ENCODE results near the gene PLIN4. TPM values are rescaled to one million over a fixed set of nuclear protein-coding genes. Genes with fewer than 3 reads are reported as not detected.

The PLIN4 gene
- total RNA-seq, 2 donors from 2014 or later = 8.2 to 13.9 TPM

DNA sequence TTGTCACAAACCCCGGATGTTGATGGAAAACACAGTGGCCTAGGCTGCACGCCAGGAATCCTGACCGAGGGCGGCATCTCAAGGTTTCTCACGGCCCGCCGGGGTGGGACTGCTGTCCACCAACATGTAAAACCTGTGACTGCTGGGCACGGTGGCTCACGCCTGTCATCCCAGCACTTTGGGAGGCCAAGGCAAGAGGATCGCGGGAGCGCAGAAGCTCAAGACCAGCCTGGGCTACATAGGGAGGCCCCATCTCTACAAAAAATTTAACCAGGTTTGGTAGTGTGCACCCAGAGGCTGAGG is 11.2 kb downstream of the PLIN4 start:
- H3K36me3 ChIP-seq = no peaks in the 10 kb centered on the region
- H3K9me3 ChIP-seq = no peaks in the 10 kb centered on the region
- no peaks in the 10 kb centered on the region for H3K4me1 ChIP-seq (replicated peaks)
- H3K27me3 ChIP-seq (replicated peaks; ENCODE audit: insufficient read depth) = no peaks in the 10 kb centered on the region
- no peak for DNase-seq (ENCODE audit: low spot score)
- no peak overlapping the region for H3K4me3 ChIP-seq
- intact Hi-C loops (cut with DNase I) = no loop called here
- 86% methylated on average over 11 of the region's 12 CpGs for WGBS
- TF ChIP-seq POLR2AphosphoS5 (IDR thresholded peaks at IDR 0.05) = no peak
- TF ChIP-seq POLR2A (IDR thresholded peaks at IDR 0.05) = no peak
- TF ChIP-seq, protein P1, sequence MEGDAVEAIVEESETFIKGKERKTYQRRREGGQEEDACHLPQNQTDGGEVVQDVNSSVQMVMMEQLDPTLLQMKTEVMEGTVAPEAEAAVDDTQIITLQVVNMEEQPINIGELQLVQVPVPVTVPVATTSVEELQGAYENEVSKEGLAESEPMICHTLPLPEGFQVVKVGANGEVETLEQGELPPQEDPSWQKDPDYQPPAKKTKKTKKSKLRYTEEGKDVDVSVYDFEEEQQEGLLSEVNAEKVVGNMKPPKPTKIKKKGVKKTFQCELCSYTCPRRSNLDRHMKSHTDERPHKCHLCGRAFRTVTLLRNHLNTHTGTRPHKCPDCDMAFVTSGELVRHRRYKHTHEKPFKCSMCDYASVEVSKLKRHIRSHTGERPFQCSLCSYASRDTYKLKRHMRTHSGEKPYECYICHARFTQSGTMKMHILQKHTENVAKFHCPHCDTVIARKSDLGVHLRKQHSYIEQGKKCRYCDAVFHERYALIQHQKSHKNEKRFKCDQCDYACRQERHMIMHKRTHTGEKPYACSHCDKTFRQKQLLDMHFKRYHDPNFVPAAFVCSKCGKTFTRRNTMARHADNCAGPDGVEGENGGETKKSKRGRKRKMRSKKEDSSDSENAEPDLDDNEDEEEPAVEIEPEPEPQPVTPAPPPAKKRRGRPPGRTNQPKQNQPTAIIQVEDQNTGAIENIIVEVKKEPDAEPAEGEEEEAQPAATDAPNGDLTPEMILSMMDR (IDR thresholded peaks at IDR 0.05) = no peak
- H3K27ac ChIP-seq = no peak overlapping the region

DNA sequence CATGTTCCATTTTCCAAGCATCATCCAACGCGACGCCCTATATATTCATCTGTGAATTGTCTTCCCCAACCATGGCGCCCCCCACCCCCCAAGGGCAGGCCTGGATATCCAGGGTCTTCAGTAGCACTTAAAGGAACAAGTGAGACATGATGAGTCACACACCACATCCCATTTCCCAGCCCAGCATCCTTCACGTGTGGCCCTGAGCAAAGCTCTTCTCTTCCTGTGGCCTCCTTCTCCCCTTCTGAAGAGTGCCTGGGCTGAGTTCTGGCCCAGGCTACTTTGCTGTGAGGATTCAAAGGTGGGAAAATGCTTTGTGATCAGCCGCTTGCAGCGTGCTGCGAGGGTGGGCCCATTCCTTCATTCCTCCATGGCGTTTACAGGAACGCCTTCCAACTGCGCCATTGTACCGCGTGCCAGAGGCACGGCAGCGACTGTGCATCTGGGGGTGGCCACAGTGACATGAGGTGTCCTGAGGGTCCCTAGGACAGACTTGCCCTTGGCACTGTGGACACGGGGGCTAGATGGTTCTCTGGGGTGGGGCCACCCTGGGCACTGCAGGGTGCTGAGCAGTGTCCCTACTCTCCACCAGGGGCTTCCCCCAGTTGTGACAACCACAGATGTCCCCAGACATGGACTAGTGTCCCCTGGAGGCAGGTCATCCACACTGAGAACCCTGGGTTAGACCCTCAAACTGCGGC is 11.7 kb downstream of the PLIN4 start:
- no peaks in the 10 kb centered on the region for H3K9me3 ChIP-seq
- WGBS = 77% methylated on average over 17 of the region's 17 CpGs
- H3K36me3 ChIP-seq = no peaks in the 10 kb centered on the region
- H3K4me1 ChIP-seq (replicated peaks) = no peaks in the 10 kb centered on the region
- intact Hi-C loops (cut with DNase I) = no loop called here
- no peaks in the 10 kb centered on the region for H3K27me3 ChIP-seq (replicated peaks; ENCODE audit: insufficient read depth)
- H3K4me3 ChIP-seq = no peak overlapping the region
- TF ChIP-seq, protein P1 (IDR thresholded peaks at IDR 0.05) = no peak
- no peak for DNase-seq (ENCODE audit: low spot score)
- no peak overlapping the region for H3K27ac ChIP-seq

DNA sequence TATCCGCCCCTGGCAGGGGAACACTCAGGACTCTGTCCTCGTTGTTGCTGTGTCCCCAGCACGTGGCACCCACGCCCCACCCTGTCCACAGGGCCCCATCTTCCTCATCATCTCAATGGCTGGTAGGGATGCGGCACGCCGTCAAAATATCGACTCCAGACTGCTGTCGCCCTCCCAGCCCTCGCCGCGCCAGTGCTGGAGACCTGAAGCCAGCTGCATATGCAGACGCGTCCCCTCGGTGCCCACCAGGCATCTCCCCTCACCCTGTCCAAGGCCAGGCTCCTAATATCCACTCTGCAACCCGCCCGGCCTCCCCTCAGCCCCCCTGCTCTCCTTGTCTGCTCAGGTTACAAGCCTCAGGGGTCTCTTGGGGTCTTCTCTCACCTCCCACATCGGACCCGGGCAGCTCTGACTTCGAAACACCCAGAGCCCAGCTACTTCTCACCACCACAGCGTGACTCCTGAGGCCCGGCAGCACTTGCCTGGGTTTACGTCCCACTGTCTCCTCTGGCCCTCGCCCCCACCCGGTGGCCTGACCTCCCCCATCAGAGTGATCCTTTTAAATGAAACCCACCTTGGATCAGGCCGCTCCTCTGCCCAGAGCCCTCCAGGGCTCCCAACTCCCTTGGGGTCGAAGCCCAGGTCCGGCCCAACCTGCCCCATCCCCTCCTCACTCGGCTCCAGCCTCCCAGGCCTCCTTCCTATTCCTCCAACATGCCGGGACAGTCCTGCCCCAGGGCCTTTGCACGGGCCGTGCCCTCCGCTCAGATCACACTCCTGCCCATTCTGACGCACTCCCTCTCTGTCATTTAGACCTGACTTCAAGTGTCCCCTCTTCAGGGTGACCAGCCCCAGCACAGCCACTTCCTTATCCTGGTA is 12.5 kb downstream of the PLIN4 start:
- no peaks in the 10 kb centered on the region for H3K9me3 ChIP-seq
- no peaks in the 10 kb centered on the region for H3K27me3 ChIP-seq (replicated peaks; ENCODE audit: insufficient read depth)
- no peaks in the 10 kb centered on the region for H3K4me1 ChIP-seq (replicated peaks)
- DNase-seq (ENCODE audit: low spot score) = no peak
- no peak overlapping the region for H3K4me3 ChIP-seq
- 93% methylated on average over 34 of the region's 34 CpGs for WGBS
- H3K27ac ChIP-seq = no peak overlapping the region
- intact Hi-C loops (cut with DNase I) = no loop called here
- H3K36me3 ChIP-seq = no peaks in the 10 kb centered on the region
- TF ChIP-seq, protein P1 (IDR thresholded peaks at IDR 0.05) = no peak
- TF ChIP-seq POLR2A (IDR thresholded peaks at IDR 0.05) (no peak), POLR2AphosphoS5 (IDR thresholded peaks at IDR 0.05) (no peak)

DNA sequence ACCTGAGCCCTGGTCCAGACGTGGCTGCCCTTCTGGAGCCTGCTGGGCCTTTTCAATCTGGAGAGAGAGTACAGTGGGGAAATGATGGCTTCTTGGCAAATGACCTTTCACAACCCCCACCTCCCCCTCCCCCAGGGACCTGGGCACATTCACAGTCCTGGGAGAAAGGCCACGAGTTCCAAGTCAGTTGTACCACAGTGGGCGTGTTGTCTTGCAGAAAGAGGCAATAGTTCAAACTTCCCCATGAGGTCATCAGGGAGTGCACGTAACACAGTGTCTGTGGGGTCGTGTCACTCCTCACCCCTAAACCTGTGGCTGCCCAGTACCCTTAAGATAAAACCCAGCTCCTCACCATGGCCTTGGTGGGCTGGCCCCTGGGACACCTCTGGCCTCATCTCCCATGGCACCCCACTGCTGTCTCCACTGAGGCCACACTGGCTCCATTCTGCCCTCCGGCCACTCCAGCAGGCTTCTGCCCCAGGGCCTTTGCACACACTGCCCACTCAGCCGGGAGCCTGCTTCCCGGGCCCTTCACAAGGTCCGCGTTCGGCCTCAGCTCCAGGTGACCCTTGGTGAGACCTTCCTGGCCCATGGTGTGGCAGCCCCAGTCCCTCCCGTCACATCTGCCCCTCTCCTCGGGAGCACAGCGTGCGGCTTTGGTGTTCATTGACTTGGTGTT is 13.3 kb downstream of the PLIN4 start:
- H3K27me3 ChIP-seq (replicated peaks; ENCODE audit: insufficient read depth) = no peaks in the 10 kb centered on the region
- DNase-seq (ENCODE audit: low spot score) = no peak
- H3K36me3 ChIP-seq = no peaks in the 10 kb centered on the region
- no peak overlapping the region for H3K27ac ChIP-seq
- no peaks in the 10 kb centered on the region for H3K9me3 ChIP-seq
- intact Hi-C loops (cut with DNase I) = no loop called here
- no peaks in the 10 kb centered on the region for H3K4me1 ChIP-seq (replicated peaks)
- 78% methylated on average over 14 of the region's 15 CpGs for WGBS
- no peak overlapping the region for H3K4me3 ChIP-seq
- no peak for TF ChIP-seq POLR2AphosphoS5 (IDR thresholded peaks at IDR 0.05)
- TF ChIP-seq, protein P1 (IDR thresholded peaks at IDR 0.05) = no peak
- TF ChIP-seq POLR2A (IDR thresholded peaks at IDR 0.05) = no peak

Data from prostate gland (tissue), 2 donors.